Cardiac fibroblast (primary cell): ENCODE data around the gene MACROD2.

Experiments
- DNase-seq, 2 donors: peaks; one replicate each; pipeline versions ENCODE4 v3.0.0 to v3.0.0-alpha.2; 2010; ENCODE audit warnings: low read depth in 2 of 2
- H3K4me3 ChIP-seq, 2 donors: replicated peaks in 1 of 2; 1 replicate in 1 of 2; 2 replicates in 1 of 2; pipeline ENCODE4 v1.5.1; 2011; ENCODE audit warnings: low read depth in 2 of 2, low read length in 2 of 2, mild to moderate bottlenecking in 2 of 2, moderate library complexity in 1 of 2
- CTCF ChIP-seq: IDR thresholded peaks from one replicate; pipeline ENCODE4 v1.5.1; 2011; ENCODE audit warnings: low read depth, mild to moderate bottlenecking, low read length, inconsistent platforms

Gene MACROD2

GRCh38 chr20:15863735-15864134, 1868.4 kb downstream of the MACROD2 start:
- TF ChIP-seq CTCF = no peak
- no peak overlapping the region for H3K4me3 ChIP-seq
- DNase-seq = no peak

GRCh38 chr20:15865553-15865952, 1870.2 kb downstream of the MACROD2 start:
- TF ChIP-seq CTCF = no peak
- no peak overlapping the region for H3K4me3 ChIP-seq
- DNase-seq = no peak

- H3K4me3 ChIP-seq = no peak overlapping the region
- no peak for DNase-seq
- no peak for TF ChIP-seq CTCF
These were observed 1871.8 kb downstream of the MACROD2 start for GRCh38 chr20:15866916-15867730.

GRCh38 chr20:15867899-15868298, 1872.6 kb downstream of the MACROD2 start:
- no peak overlapping the region for H3K4me3 ChIP-seq
- no peak for DNase-seq
- no peak for TF ChIP-seq CTCF

- TF ChIP-seq CTCF = no peak
- no peak overlapping the region for H3K4me3 ChIP-seq
- no peak for DNase-seq
These were observed 1880.1 kb downstream of the MACROD2 start for GRCh38 chr20:15875446-15875845.

GRCh38 chr20:15882553-15882952, 1887.2 kb downstream of the MACROD2 start:
- no peak for TF ChIP-seq CTCF
- no peak overlapping the region for H3K4me3 ChIP-seq
- DNase-seq = no peak

- H3K4me3 ChIP-seq = no peak overlapping the region
These were observed 1890.9 kb downstream of the MACROD2 start for GRCh38 chr20:15886250-15886649.

More at GRCh38 chr20:15886250-15886649, 1890.9 kb downstream of the MACROD2 start:
- no peak for DNase-seq
- TF ChIP-seq CTCF = no peak
